K562 (cell line): ENCODE data around the gene PHKB. TPM values are rescaled to one million over a fixed set of nuclear protein-coding genes. Genes with fewer than 3 reads are reported as not detected.

ENCODE experiments used
- ATAC-seq: fragments of 200-7000 bp; cut with Tn5 transposase; 3 replicates; pipeline ENCODE4 v1.9.1; 2020; ENCODE audit warnings: moderate library complexity
- BruUV-seq: library from RNA; stranded (reverse); fragments of 400-500 nt; replicated peaks from 2 replicates; lab custom pipeline; 2021; lab: Mats Ljungman, UMichigan
- CTCF ChIA-PET: fragments of 300-600 bp; formaldehyde crosslinking; extraction: SDS; loops from one replicate; lab custom pipeline; 2021; ENCODE audit warnings: low intra/inter-chr PET ratio; lab: Yijun Ruan, JAX
- POLR2A ChIA-PET: fragments of 300-600, 350-650 bp; sonication (Branson Sonifier 250); formaldehyde crosslinking; extraction: SDS; loops from one replicate; lab custom pipeline; 2021; ENCODE audit warnings: antibody characterized with exemption, inconsistent platforms; lab: Yijun Ruan, JAX
- DNase-seq, 4 experiments: peaks; one replicate each; pipeline versions ENCODE4 v3.0.0 to v3.0.0-alpha.2; 2011 to 2018; ENCODE audit warnings: low spot score in 3 of 4, mixed read lengths in 3 of 4; ENCODE audit errors: extremely low read depth in 1 of 4
- FAIRE-seq: peaks from 2 replicates; lab custom pipeline; 2011; peaks lifted over from hg19 to GRCh38; lab: Jason Lieb, UNC
- H2AFZ ChIP-seq: 2 replicates; pipeline ENCODE4 v1.6.0; 2011; ENCODE audit warnings: low read depth, low read length, control low read depth, inconsistent platforms
- H3K27ac ChIP-seq: fragments of 200-600 bp; 3 replicates; pipeline ENCODE4 v1.8.0; 2011; ENCODE audit warnings: low read depth, mild to moderate bottlenecking, control low read depth, inconsistent platforms, low read length, moderate library complexity, mixed read lengths; ENCODE audit errors: extremely low read depth
- H3K27me3 ChIP-seq, 2 experiments: fragments of 300-600 bp in 1 of 2; 2 replicates in 1 of 2; 3 replicates in 1 of 2; pipeline versions ENCODE4 v1.6.0 to v1.8.0; 2011; ENCODE audit warnings: inconsistent platforms in 2 of 2, low read length in 2 of 2, mild to moderate bottlenecking in 1 of 2, mixed read lengths in 1 of 2, moderate library complexity in 1 of 2; ENCODE audit not compliant: control insufficient read depth in 2 of 2, insufficient read depth in 2 of 2
- H3K36me3 ChIP-seq: fragments of 300-600 bp; 3 replicates; pipeline ENCODE4 v1.8.0; 2011; ENCODE audit warnings: mild to moderate bottlenecking, low read length, inconsistent platforms; ENCODE audit not compliant: control insufficient read depth, insufficient read depth
- H3K4me1 ChIP-seq, 2 experiments: fragments of 200-600 bp in 1 of 2; replicated peaks in 1 of 2; 2 replicates in 1 of 2; 3 replicates in 1 of 2; pipeline versions ENCODE4 v1.5.1 to v1.8.0; 2011; ENCODE audit warnings: inconsistent platforms in 2 of 2, low read length in 2 of 2, mild to moderate bottlenecking in 1 of 2, mixed read lengths in 1 of 2, moderate library complexity in 1 of 2; ENCODE audit not compliant: control insufficient read depth in 2 of 2, insufficient read depth in 2 of 2
- H3K4me2 ChIP-seq: 2 replicates; pipeline ENCODE4 v1.6.1; 2011; ENCODE audit warnings: low read length, control low read depth, inconsistent platforms, mixed read lengths; ENCODE audit not compliant: insufficient read depth
- H3K4me3 ChIP-seq: fragments of 200-600 bp; sonication (generic), shearing (Covaris generic); 2 replicates; pipeline ENCODE4 v1.5.1; 2016; ENCODE audit warnings: control low read depth, inconsistent platforms
- H3K79me2 ChIP-seq: fragments of 200-600 bp; 3 replicates; pipeline ENCODE4 v1.8.0; 2011; ENCODE audit warnings: low read length, inconsistent platforms; ENCODE audit not compliant: control insufficient read depth, insufficient read depth
- H3K9ac ChIP-seq, 2 experiments: 2 replicates each; pipeline versions ENCODE4 v1.6.0 to v1.6.1; 2011; ENCODE audit warnings: low read depth in 2 of 2, low read length in 2 of 2, control low read depth in 1 of 2, inconsistent platforms in 1 of 2, mild to moderate bottlenecking in 1 of 2, mixed read lengths in 1 of 2; ENCODE audit not compliant: insufficient read depth in 1 of 2
- H3K9me1 ChIP-seq: one replicate; pipeline ENCODE4 v1.6.0; 2011; ENCODE audit warnings: inconsistent platforms, mild to moderate bottlenecking, low read length, moderate library complexity; ENCODE audit not compliant: control insufficient read depth, insufficient read depth
- H3K9me3 ChIP-seq: replicated peaks from 2 replicates; pipeline ENCODE4 v1.5.1; 2011; ENCODE audit warnings: low read depth, low read length, inconsistent platforms; ENCODE audit not compliant: control insufficient read depth, insufficient read depth
- H4K20me1 ChIP-seq: replicated peaks from 2 replicates; pipeline ENCODE4 v1.6.1; 2011; ENCODE audit warnings: low read length, inconsistent platforms, mixed read lengths; ENCODE audit not compliant: control insufficient read depth, insufficient read depth
- PTBP1 ChIP-seq: fragments of 200-400 bp; formaldehyde crosslinking; IDR thresholded peaks from 2 replicates; pipeline ENCODE4 v1.6.1; 2017; ENCODE audit warnings: low read depth, low read length
- STAT6 ChIP-seq: sonication (generic); formaldehyde crosslinking; IDR thresholded peaks from 2 replicates; pipeline ENCODE4 v1.8.1; 2023; ENCODE audit warnings: mild to moderate bottlenecking, missing genetic modification reagents
- XRCC4 ChIP-seq: IDR thresholded peaks from one replicate; pipeline ENCODE4 v1.6.1; 2011; ENCODE audit not compliant: insufficient read depth, insufficient read length; ENCODE audit errors: extremely low read depth
- ZFP91 ChIP-seq: sonication (generic); formaldehyde crosslinking; IDR thresholded peaks from 2 replicates; pipeline ENCODE4 v1.8.0; 2022; ENCODE audit warnings: mild to moderate bottlenecking, missing genetic modification reagents
- ZNF121 ChIP-seq: sonication (generic); formaldehyde crosslinking; conservative IDR thresholded peaks from 2 replicates; pipeline ENCODE4 v1.8.0; 2022; ENCODE audit warnings: missing genetic modification reagents
- ZNF347 ChIP-seq: fragments of 450-650 bp; formaldehyde crosslinking; IDR thresholded peaks from 2 replicates; pipeline ENCODE4 v1.4.0; 2020; ENCODE audit warnings: low read depth, mild to moderate bottlenecking, moderate library complexity
- ZNF511 ChIP-seq: sonication (generic); formaldehyde crosslinking; IDR thresholded peaks from 2 replicates; pipeline ENCODE4 v1.8.0; 2022; ENCODE audit warnings: mild to moderate bottlenecking, missing genetic modification reagents
- ZNF644 ChIP-seq: fragments of 200-800 bp; sonication (Bioruptor generic); IDR thresholded peaks from 2 replicates; pipeline ENCODE4 v1.6.1; 2016; ENCODE audit warnings: low read depth, missing genetic modification characterization, missing compliant biosample characterization
- WGBS: fragments of 100-300 bp; shearing (Covaris generic); methylation state at CpG from one replicate; pipeline ENCODE4 v1.1.6; 2016; ENCODE audit warnings: low coverage, mixed read lengths; ENCODE audit not compliant: insufficient coverage; ENCODE audit errors: missing lambda C conversion rate; 5-methylcytosine and 5-hydroxymethylcytosine counted together
- in situ Hi-C: fragments of 300-500 bp; cut with MboI; formaldehyde crosslinking; loops from 4 replicates; pipeline ENCODE4 v1.15.0; 2018; ENCODE audit warnings: inconsistent platforms, mixed read lengths
- intact Hi-C: fragments of 100-400 bp; cut with micrococcal nuclease; formaldehyde crosslinking; loops from 2 replicates; pipeline ENCODE4 v1.14.2; 2022
- polyA plus RNA-seq, 8 experiments: library from polyadenylated mRNA; depleted of rRNA in 4 of 8; stranded (reverse) in 5 of 8; unstranded in 3 of 8; fragments of >200 nt; fragmentation: Nextera tagmentation in 2 of 8; fragmentation: Illumina TruSeq in 1 of 8; extraction: Ambion mirVana in 2 of 8; extraction: Trizol in 1 of 8; gene quantifications; 2 replicates each; pipeline versions ENCODE4 v1.2.1 to v1.2.3, GENCODE V29; 2011 to 2014; ENCODE audit warnings: inconsistent platforms in 1 of 8, missing spikeins in 1 of 8
- total RNA-seq, 7 experiments: library from RNA; depleted of rRNA in 6 of 7; stranded (reverse); fragments of >200 nt in 6 of 7; fragmentation: Illumina TruSeq in 2 of 7; extraction: Trizol in 2 of 7; gene quantifications; 2 replicates each; pipeline versions ENCODE4 v1.2.1 to v1.2.3, GENCODE V29; 2011 to 2021; ENCODE audit warnings: low replicate concordance in 1 of 7
- TF ChIP-seq, protein P1 (sequence below): fragments of 450-650 bp; formaldehyde crosslinking; IDR thresholded peaks from 2 replicates; pipeline ENCODE4 v1.4.0; 2020; ENCODE audit warnings: mild to moderate bottlenecking, moderate library complexity

The PHKB gene
- total and polyA plus RNA-seq, 9 of the 15 experiments (the other 6 are each of a cell fraction or from before 2014, with no cell fraction given) = 24.7 to 92.3 (median 67.0) TPM

- CTCF ChIA-PET = no interaction called here
Measured at GRCh38 chr16:47470211-47470610, 9.1 kb downstream of the PHKB start.

DNA sequence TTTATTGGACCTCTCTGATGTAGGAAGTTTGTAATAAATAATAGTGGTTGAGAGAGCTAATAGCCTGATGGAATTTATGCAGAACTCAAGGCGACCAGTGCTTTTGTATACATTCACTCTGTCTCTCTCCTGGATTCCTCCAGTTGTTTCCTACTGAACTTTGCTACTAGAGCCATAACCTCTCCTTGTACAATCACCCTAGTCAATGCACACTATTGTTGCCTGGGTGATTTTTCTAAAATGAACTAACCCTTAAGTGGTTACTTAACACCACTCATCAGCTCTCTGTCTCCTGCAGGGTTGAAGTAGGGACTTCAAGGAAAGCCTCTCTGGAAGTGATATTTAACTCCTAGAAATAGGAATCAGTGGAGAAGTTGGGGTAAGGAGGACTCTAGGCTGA is 9.7 kb downstream of the PHKB start:
- DNase-seq (no peak), FAIRE-seq (no peak)
- Histone ChIP-seq H2AFZ (no peak overlapping the region), H3K9ac (no peak overlapping the region), H3K79me2 (peaks cover 97% of the 10 kb centered on the region), H3K9me3 (no peaks in the 10 kb centered on the region), H3K36me3 (peaks cover 30% of the 10 kb centered on the region; the same call in 1 of the 3 replicates), H3K4me3 (no peak overlapping the region)
- intact Hi-C loops = no loop called here
- WGBS = 100% methylated on average over 1 of the region's 1 CpG
- POLR2A ChIA-PET = interaction anchor here (0.8 kb wide), 1 partner anchor 11 kb away, joined by 3 read pairs; no protein-coding TSS in a partner anchor
- no TSS peak for BruUV-seq
- TF ChIP-seq ZFP91 (no peak), ZNF347 (no peak), ZNF121 (CRISPR knock-in tag) (no peak), STAT6 (no peak), ZNF511 (CRISPR knock-in tag) (no peak), PTBP1 (no peak)
- TF ChIP-seq, all 486 proteins: peak for 0
- Histone ChIP-seq H3K4me2 (no peak overlapping the region), H3K27ac (no peak overlapping the region), H3K27me3 (no peaks in the 10 kb centered on the region), H3K9me1 (no peaks in the 10 kb centered on the region), H3K4me1 (peaks cover 0 to 28% of the 10 kb centered on the region in 2 experiments; a peak in 4 of 5 replicates), H4K20me1 (no peaks in the 10 kb centered on the region)
- CTCF ChIA-PET = no interaction called here
- no peak for ATAC-seq
- in situ Hi-C loops = no loop called here

More at GRCh38 chr16:47470211-47470610, 9.1 kb downstream of the PHKB start:
- Histone ChIP-seq H4K20me1 (no peaks in the 10 kb centered on the region), H3K4me3 (no peak overlapping the region), H3K9me3 (no peaks in the 10 kb centered on the region)
- in situ Hi-C loops = no loop called here
- FAIRE-seq = no peak
- no TSS peak for BruUV-seq
- TF ChIP-seq PTBP1 (no peak), XRCC4 (no peak), ZNF644 (tag) (no peak)
- TF ChIP-seq, protein P1, sequence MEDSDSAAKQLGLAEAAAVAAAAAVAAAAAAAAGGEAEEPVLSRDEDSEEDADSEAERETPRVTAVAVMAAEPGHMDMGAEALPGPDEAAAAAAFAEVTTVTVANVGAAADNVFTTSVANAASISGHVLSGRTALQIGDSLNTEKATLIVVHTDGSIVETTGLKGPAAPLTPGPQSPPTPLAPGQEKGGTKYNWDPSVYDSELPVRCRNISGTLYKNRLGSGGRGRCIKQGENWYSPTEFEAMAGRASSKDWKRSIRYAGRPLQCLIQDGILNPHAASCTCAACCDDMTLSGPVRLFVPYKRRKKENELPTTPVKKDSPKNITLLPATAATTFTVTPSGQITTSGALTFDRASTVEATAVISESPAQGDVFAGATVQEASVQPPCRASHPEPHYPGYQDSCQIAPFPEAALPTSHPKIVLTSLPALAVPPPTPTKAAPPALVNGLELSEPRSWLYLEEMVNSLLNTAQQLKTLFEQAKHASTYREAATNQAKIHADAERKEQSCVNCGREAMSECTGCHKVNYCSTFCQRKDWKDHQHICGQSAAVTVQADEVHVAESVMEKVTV = no peak
- TF ChIP-seq, all 486 proteins: peak for 0
- POLR2A ChIA-PET = no interaction called here
- Histone ChIP-seq H2AFZ (no peak overlapping the region), H3K4me2 (no peak overlapping the region), H3K27me3 (no peaks in the 10 kb centered on the region), H3K9ac (no peak overlapping the region), H3K79me2 (peaks cover 98% of the 10 kb centered on the region), H3K4me1 (peaks cover 0 to 28% of the 10 kb centered on the region in 2 experiments; a peak in 4 of 5 replicates), H3K9me1 (no peaks in the 10 kb centered on the region), H3K27ac (no peak overlapping the region), H3K36me3 (peaks cover 35% of the 10 kb centered on the region; the same call in 1 of the 3 replicates)
- no peak for ATAC-seq
- 94% methylated on average over 7 of the region's 7 CpGs for WGBS
- no peak for DNase-seq
- intact Hi-C loops = no loop called here
